ENCODE data around the gene GRM4. TPM values are rescaled to one million over a fixed set of nuclear protein-coding genes. Genes with fewer than 3 reads are reported as not detected.

The GRM4 gene
- total and polyA plus RNA-seq, 9 donors: under 0.01 to 0.37 (median 0.08) TPM; not detected in 2

DNA sequence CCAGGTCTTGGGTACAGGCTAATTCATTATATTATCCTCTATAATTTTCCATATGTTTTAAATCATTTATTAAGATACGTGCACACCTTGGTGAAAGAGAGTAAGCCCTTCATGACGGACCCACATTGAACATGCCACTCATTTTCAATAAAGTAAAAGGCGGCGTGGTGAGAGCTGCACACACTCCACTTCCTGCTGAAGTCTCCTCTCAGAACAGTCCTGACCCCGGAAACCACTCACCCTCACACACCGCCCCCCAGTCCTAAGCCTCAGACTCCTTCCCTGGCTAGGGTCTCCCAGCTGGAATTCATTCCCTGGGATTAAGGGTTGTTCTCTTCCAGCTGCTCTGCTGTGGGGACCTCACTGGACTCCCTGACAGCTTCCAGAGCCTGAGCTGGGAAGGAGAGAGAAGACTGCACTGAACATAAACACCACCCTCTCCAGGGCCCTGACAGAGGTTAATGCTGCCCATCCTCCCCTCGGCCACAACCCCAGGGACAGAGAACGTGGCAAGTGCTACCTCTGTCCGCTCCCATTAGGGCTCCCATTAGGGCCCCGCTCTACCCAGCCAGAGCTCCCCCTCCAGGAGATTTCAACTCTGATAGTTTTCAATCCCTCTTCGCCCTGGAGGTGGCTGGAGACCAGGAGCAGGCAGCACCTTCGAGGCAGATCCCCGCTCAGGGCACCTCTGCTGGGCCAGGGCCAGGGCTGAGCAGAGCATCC lies 24.8 kb downstream of the GRM4 start:
- intact Hi-C loops (cut with DNase I): no loop called here
- no peaks in the 10 kb centered on the region for H3K27me3 ChIP-seq
- TF ChIP-seq POLR2A (IDR thresholded peaks at IDR 0.05) (no peak), EP300 (IDR thresholded peaks at IDR 0.05) (no peak), CTCF (IDR thresholded peaks at IDR 0.05) (no peak)

GRCh38 chr6:34115915-34116314 lies 30.0 kb downstream of the GRM4 start:
- H3K9me3 ChIP-seq: no peaks in the 10 kb centered on the region

More for the DNA sequence above, 24.8 kb downstream of the GRM4 start:
- no peaks in the 10 kb centered on the region for H3K36me3 ChIP-seq
- H3K27ac ChIP-seq: no peak overlapping the region
- WGBS, 3 donors: 38 to 48% (median 43%) methylated on average over 13 of the region's 13 CpGs
- no peak overlapping the region for H3K4me3 ChIP-seq
- no peak for DNase-seq
- H3K9me3 ChIP-seq: no peaks in the 10 kb centered on the region
- no peaks in the 10 kb centered on the region for H3K4me1 ChIP-seq (ENCODE audit: insufficient read depth)

GRCh38 chr6:34115403-34115795 lies 30.5 kb downstream of the GRM4 start:
- Histone ChIP-seq H3K27me3 (no peaks in the 10 kb centered on the region), H3K9me3 (no peaks in the 10 kb centered on the region), H3K36me3 (no peaks in the 10 kb centered on the region), H3K27ac (no peak overlapping the region), H3K4me1 (ENCODE audit: insufficient read depth) (no peaks in the 10 kb centered on the region), H3K4me3 (no peak overlapping the region)
- TF ChIP-seq POLR2A (IDR thresholded peaks at IDR 0.05): no peak
- TF ChIP-seq EP300 (IDR thresholded peaks at IDR 0.05): no peak
- TF ChIP-seq CTCF (IDR thresholded peaks at IDR 0.05): no peak
- 20 to 30% (median 24%) methylated on average over 10 of the region's 10 CpGs for WGBS, 3 donors
- intact Hi-C loops (cut with DNase I): no loop called here
- peak in 3 of 5 donors; percentile 37 to 41 (median 37) for DNase-seq

More at GRCh38 chr6:34115915-34116314, 30.0 kb downstream of the GRM4 start:
- WGBS, 3 donors: 87 to 90% (median 89%) methylated on average over 11 of the region's 11 CpGs
- no peak overlapping the region for H3K4me3 ChIP-seq
- H3K36me3 ChIP-seq: no peaks in the 10 kb centered on the region
- intact Hi-C loops (cut with DNase I): no loop called here
- H3K27me3 ChIP-seq: no peaks in the 10 kb centered on the region
- H3K27ac ChIP-seq: no peak overlapping the region
- no peak for TF ChIP-seq EP300 (IDR thresholded peaks at IDR 0.05)
- no peak for TF ChIP-seq CTCF (IDR thresholded peaks at IDR 0.05)
- TF ChIP-seq POLR2A (IDR thresholded peaks at IDR 0.05): no peak
- no peak for DNase-seq
- H3K4me1 ChIP-seq (ENCODE audit: insufficient read depth): no peaks in the 10 kb centered on the region

DNA sequence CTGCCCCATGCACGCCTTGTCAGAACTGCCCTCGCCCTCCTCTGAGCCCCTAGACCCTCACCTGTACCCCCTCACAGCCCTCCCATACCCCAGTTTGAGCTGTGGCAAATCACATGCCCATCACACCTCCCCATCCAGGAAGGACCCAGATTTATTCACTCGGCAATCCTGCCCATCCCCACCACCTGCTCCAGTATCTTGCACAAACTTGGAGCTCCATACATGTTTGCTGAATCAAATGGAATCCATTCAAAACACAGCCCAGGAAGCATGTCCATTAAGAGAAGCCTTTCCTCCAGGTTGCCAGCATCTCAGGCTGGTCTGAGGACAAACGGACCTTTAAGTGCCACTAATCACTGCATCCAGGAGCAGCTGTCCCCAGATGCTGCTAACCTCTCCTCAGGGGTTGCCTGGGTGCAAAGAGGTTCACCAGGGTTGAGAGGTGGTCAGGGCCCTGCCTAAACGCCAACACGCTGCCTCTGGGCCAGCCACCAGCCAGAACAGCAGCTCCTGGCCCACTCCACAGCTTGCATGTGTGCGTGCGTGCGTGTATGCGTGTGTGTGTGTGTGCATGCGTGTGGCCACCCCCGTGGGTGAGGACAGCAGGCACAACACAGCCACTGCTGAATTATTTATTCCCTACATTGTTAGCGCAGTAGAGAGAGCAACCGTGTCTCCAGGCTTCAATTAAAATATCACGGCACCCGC lies 31.0 kb downstream of the GRM4 start:
- 54 to 71% (median 61%) methylated on average over 16 of the region's 16 CpGs for WGBS, 3 donors
- no peaks in the 10 kb centered on the region for H3K4me1 ChIP-seq (ENCODE audit: insufficient read depth)
- no peak overlapping the region for H3K4me3 ChIP-seq
- H3K27me3 ChIP-seq: no peaks in the 10 kb centered on the region
- DNase-seq: no peak
- intact Hi-C loops (cut with DNase I): no loop called here
- no peaks in the 10 kb centered on the region for H3K9me3 ChIP-seq
- no peak for TF ChIP-seq EP300 (IDR thresholded peaks at IDR 0.05)
- no peak for TF ChIP-seq POLR2A (IDR thresholded peaks at IDR 0.05)
- no peak for TF ChIP-seq CTCF (IDR thresholded peaks at IDR 0.05)
- H3K36me3 ChIP-seq: no peaks in the 10 kb centered on the region
- H3K27ac ChIP-seq: no peak overlapping the region

Measured in ovary (tissue), 9 donors.